HG03521 (cell line): ENCODE measurements around the gene EPB41L3.
"Not testable (repeated sequence)": the region's sequence is repeated elsewhere in the genome, so short reads cannot be mapped to it uniquely, and the experiment has no call there.

Experiments used
- ATAC-seq: cut with Tn5 transposase; IDR thresholded peaks from one replicate; pipeline ENCODE4 v1.9.1; 2021; ENCODE audit warnings: mild to moderate bottlenecking, moderate library complexity; ENCODE audit not compliant: unreplicated experiment

The EPB41L3 gene

DNA sequence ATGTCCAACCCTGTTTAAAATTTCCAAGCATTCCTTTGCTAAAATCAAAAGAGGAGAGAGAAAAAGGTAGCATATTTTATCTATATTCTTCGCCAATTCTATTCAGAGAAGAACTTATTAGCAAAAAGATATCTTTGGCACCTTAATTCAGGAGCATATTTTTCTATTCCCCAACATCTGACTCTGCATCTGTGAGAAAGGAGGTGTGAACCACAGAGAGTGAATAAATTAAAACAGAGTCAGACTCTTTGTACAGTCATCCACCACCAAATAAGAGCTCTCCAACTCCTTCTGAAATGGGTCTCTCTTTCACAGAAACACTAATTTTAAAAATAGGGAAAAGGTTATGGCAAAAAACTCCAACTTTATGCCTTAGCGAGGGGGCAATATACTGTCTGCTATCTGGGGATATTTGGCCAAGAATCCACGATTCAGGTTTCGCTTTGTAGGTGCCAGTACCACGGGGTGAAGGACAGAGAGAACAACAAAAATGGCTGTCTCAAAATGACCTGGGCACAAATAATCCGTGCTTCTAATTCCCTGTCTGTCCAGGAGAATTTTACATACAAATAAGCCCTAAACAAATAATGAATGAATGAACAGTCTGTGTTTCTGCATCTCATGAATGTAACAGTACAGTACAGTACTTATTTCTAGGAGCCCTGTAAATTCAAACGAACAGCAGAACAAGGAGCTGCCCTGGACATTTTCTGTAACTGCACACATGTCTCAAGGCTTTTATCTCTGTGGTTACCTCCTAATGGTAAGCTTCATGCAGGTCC lies 43.4 kb downstream of the EPB41L3 start:
- no peak for ATAC-seq

GRCh38 chr18:5498452-5498851 lies 45.3 kb downstream of the EPB41L3 start:
- no peak for ATAC-seq

DNA sequence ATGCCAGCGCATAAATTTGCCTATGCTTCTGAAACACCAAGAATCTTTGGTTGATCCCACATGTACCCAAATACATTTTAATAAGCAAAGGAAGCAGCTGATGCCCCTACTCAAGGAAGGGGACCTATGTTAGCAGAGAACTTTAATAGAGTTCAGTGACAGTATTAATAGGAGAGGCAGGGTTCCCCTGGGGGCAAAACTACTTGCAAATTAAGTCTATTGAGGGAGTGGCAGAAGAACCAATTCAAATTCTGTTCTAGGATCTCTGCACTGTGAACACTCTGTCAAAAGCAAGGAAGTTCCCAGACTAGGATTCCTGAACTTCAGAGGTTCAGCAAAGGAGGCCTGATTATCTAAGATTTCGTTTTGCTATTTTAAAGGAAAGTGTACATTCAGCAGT lies 47.5 kb downstream of the EPB41L3 start:
- ATAC-seq: no peak

GRCh38 chr18:5490753-5491480 lies 52.9 kb downstream of the EPB41L3 start:
- ATAC-seq: no peak

- ATAC-seq: no peak
Observed at GRCh38 chr18:5488844-5489243, 55.0 kb downstream of the EPB41L3 start.

GRCh38 chr18:5488044-5488443 lies 55.8 kb downstream of the EPB41L3 start:
- not testable (repeated sequence) for ATAC-seq

GRCh38 chr18:5484526-5484925 lies 59.3 kb downstream of the EPB41L3 start:
- ATAC-seq: no peak

DNA sequence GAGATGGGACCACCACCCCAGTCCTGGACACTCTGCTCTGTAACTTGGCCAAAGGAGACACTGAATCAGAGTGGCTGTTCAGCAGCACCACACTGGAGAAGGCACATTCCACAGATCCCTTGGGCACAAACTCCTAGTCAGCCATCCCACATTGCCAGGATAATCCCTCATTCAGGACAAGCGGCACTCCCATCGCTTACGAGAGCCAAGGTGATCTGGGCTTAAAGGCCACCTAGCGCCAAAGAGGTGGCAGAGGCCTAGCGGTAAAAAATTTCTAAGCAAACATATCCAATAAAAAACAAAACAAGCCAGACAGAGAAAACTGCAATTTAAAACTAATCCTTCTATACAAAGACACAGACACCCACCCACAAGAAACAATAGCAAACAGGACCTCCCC lies 62.2 kb downstream of the EPB41L3 start:
- ATAC-seq: no peak

- ATAC-seq: no peak
Observed at GRCh38 chr18:5478261-5478660, 65.5 kb downstream of the EPB41L3 start.

- ATAC-seq: no peak
Observed at GRCh38 chr18:5476961-5477800, 66.6 kb downstream of the EPB41L3 start.

GRCh38 chr18:5475267-5475666 lies 68.5 kb downstream of the EPB41L3 start:
- ATAC-seq: no peak

GRCh38 chr18:5469340-5469739 lies 74.5 kb downstream of the EPB41L3 start:
- ATAC-seq: no peak

- ATAC-seq: no peak
Observed at GRCh38 chr18:5468394-5468793, 75.4 kb downstream of the EPB41L3 start.

DNA sequence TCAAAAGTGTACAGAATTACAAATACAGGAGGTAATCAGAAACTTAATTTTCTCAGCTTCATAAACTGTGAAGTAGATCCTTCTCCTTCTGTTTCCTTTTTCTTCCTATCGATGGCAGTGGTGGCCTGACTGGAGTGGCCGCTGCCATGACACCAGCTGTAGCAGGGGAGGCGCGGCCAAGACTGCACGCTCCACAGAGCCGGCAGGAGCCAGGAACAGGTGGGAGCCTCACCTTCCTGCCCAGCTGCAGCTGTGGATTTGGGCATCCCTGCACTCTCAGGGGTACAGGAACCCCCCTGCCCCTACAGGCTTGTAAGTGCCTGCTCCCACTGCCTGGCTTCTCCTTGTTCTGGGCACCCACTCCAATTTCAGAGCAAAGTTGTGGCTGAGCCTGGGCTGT lies 76.1 kb downstream of the EPB41L3 start:
- no peak for ATAC-seq

DNA sequence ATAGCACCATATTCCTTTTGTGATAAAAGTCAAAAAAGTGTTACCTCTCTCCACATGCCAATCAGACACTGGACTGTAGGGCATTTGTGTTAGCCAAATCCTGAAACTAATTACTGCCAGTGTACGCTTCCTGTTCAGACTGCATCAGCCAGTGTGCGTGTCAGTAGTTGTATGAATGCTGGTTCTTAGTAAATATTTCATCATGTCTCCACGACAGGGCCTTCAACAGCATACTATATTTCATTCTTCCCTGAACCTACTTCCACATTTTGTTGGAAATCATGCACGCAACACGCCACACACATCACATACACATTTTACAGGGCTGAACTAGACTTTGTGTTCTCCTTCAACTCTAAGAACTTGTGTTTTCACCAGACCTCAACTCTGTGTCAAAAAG lies 77.5 kb downstream of the EPB41L3 start:
- ATAC-seq: no peak

DNA sequence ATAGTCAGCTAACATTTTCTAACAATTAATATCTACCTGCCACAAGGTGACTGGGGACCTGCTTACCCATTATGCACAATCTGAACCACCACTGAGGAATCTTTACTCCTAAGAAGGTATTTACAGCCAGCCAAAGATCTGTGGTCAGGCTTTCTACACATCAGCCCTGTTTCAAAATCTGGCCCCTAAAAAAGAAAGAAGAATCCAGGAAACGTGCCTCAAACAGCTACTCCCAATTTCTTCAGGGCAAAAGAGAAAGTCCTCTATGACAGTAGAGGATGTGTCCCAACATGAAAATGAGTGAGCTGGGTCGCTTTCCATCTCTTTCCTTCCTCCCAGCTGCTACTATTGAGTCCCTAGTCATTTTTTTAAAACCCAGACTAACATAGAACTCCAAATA lies 79.5 kb downstream of the EPB41L3 start:
- ATAC-seq: no peak

GRCh38 chr18:5463831-5464230 lies 80.0 kb downstream of the EPB41L3 start:
- no peak for ATAC-seq

DNA sequence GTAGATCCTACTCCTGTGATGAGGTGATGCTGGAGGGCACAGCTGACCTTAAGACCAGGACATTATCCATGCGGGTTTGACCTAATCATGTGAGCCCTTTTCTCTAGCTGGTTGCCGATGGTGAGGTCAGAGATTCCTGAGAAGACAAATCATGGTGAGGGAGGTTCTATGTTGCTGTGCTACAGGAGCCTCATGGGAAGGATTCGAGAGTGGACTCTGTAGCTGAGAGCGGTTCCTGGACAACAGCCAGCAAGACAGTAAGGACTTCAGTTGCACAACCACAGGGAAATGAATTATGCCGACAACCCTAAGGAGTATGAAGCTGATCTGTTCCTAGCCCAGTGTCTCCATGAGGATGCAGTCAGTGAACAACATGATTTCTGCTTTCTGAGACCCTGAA lies 80.4 kb downstream of the EPB41L3 start:
- ATAC-seq: no peak

GRCh38 chr18:5462227-5462626 lies 81.6 kb downstream of the EPB41L3 start:
- no peak for ATAC-seq

DNA sequence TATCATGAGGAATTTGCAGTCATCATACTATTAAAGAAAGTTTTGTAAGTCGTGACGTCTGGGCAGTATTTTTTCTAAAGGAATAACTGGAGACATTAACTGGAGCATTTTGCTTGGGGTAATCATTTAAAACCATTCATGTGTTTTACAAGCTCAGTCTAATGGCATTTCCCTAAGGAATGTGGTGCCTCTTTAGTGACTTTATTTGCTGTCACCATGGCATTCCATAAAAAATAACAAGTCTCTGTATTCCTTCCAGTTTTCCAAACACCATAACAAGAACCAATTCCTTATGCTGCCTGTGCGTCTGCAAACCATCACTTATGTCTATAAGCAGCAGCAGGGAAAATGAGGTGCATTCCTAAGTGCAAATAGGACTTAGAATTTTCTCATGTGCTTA lies 82.8 kb downstream of the EPB41L3 start:
- ATAC-seq: no peak

GRCh38 chr18:5457462-5457957 lies 86.3 kb downstream of the EPB41L3 start:
- no peak for ATAC-seq
